Measurements from ENCODE around the gene KRT7. TPM values are rescaled to one million over a fixed set of nuclear protein-coding genes. Genes with fewer than 3 reads are reported as not detected.
A peak's percentile ranks its signal among the peaks of the same experiment; 100 is the strongest.

The KRT7 gene
- total RNA-seq: 1 to 10 TPM in 3 of 5 donors, not detected in 2; 2.7 to 3.8 (median 3.3) TPM
- not detected for total RNA-seq (2013)
- total RNA-seq: 0 to 1.1 (median 0.19) reads per million in 29 experiments

DNA sequence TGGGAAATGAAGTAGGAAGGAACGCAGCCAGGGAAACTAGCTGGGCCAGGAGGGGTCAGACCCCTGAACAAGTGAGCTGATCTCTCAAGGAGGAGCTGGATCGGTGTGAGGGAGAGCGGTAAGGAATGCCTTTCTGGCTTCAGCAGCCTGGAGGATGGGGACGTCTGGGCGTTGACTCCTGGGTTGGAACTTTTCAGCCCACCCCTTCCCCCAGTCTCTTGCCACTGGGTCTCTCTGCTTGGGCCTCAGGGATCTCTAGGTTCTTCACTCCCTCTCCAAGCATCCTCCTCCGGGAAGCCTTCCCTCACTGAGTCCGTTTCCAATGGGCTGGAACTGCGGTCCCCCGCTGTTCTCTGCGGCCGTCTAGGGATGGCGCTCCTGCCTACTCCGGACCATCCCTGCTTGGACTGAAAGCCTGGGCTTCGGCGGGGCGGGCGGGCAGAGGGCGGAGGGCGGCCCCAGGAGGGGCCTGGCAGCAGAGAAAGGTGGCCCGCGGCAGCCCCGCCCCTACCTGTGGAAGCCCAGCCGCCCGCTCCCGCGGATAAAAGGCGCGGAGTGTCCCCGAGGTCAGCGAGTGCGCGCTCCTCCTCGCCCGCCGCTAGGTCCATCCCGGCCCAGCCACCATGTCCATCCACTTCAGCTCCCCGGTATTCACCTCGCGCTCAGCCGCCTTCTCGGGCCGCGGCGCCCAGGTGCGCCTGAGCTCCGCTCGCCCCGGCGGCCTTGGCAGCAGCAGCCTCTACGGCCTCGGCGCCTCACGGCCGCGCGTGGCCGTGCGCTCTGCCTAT is at the start of gene KRT7:
TSS of gene KRT7 (plus strand) at position 570 of the 788 bp plus-strand sequence. CDS start at position 624, 54 bp downstream.
- CTCF ChIA-PET: interaction anchor here in 1 of 2 donors (1.1 kb wide), 1 partner anchor 43 kb away, joined by 3 read pairs; no protein-coding TSS in a partner anchor
- Histone ChIP-seq H3K9me3 (no peaks in the 10 kb centered on the region), H3K4me1 (ENCODE audit: control insufficient read depth in 1 of 2, extremely low read depth in 1 of 2, insufficient read depth in 2 of 2, low read length in 2 of 2) (no peaks in the 10 kb centered on the region), H3K27me3 (replicated peaks in 1 of 2; ENCODE audit: control insufficient read depth in 2 of 2, extremely low read depth in 1 of 2, insufficient read depth in 2 of 2, low read length in 1 of 2) (peaks cover 6 to 70% of the 10 kb centered on the region in 2 experiments), H3K36me3 (ENCODE audit: control insufficient read depth in 2 of 2, extremely low read depth in 1 of 2, insufficient read depth in 1 of 2, low read length in 1 of 2) (no peaks in the 10 kb centered on the region), H3K27ac (ENCODE audit: low read length) (no peak within 1 kb of the TSS), H3K4me3 (ENCODE audit: control insufficient read depth in 1 of 2, extremely low read depth in 1 of 2, low read length in 1 of 2) (no peak within 1 kb of the TSS)
- H3K4me1 Mint-ChIP-seq: peaks cover 0 to 2% (median 0%) of the 10 kb centered on the region in 3 donors
- peaks cover 47 to 62% of the 10 kb centered on the region in 2 donors for H3K27me3 Mint-ChIP-seq
- no peak within 1 kb of the TSS for H3K27ac Mint-ChIP-seq
- H3K9me3 Mint-ChIP-seq: no peaks in the 10 kb centered on the region
- WGBS (ENCODE audit: insufficient coverage): 11% methylated on average over 56 of the region's 58 CpGs
- H3K36me3 Mint-ChIP-seq: no peaks in the 10 kb centered on the region
- POLR2A ChIA-PET: no interaction called here
- DNase-seq (no peak), ATAC-seq (replicated peaks in 1 of 4) (no peak)
- peak within 1 kb of the TSS in 1 of 3 donors; percentile 20 for H3K4me3 Mint-ChIP-seq

DNA sequence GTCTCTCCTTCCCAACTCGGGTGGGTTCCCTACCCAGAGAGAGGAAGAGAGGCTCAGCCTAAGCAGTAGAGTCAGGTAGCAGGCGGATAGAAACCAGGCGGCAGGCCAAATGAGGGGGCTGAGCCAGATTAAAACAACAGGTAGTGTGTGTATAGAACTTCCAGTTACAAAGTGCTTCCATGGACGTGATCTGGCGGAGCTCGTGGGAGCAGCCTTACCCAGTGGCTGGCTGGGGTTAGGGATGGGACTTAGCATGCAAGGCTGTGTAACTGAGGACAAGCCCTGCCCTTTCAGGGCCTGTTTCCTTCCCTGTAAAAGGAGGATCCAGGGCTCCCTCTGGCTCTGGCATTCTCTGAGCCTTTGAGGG is 49.5 kb upstream of the KRT7 start:
- ATAC-seq (replicated peaks in 1 of 4) (no peak), DNase-seq (no peak)
- H3K27ac Mint-ChIP-seq: no peak overlapping the region
- no peak overlapping the region for H3K4me3 Mint-ChIP-seq
- peaks cover 0 to 20% of the 10 kb centered on the region in 2 experiments for H3K27me3 ChIP-seq (replicated peaks in 1 of 2; ENCODE audit: control insufficient read depth in 2 of 2, extremely low read depth in 1 of 2, insufficient read depth in 2 of 2, low read length in 1 of 2)
- ChIA-PET CTCF (no interaction called here), POLR2A (no interaction called here)
- no peaks in the 10 kb centered on the region for H3K27me3 Mint-ChIP-seq
- no peaks in the 10 kb centered on the region for H3K36me3 Mint-ChIP-seq
- H3K36me3 ChIP-seq (ENCODE audit: control insufficient read depth in 2 of 2, extremely low read depth in 1 of 2, insufficient read depth in 1 of 2, low read length in 1 of 2): no peaks in the 10 kb centered on the region
- no peaks in the 10 kb centered on the region for H3K4me1 ChIP-seq (ENCODE audit: control insufficient read depth in 1 of 2, extremely low read depth in 1 of 2, insufficient read depth in 2 of 2, low read length in 2 of 2)
- H3K27ac ChIP-seq (ENCODE audit: low read length): no peak overlapping the region
- H3K9me3 Mint-ChIP-seq: no peaks in the 10 kb centered on the region
- no peak overlapping the region for H3K4me3 ChIP-seq (ENCODE audit: control insufficient read depth in 1 of 2, extremely low read depth in 1 of 2, low read length in 1 of 2)
- peaks cover 1 to 8% (median 5%) of the 10 kb centered on the region in 3 donors for H3K4me1 Mint-ChIP-seq
- H3K9me3 ChIP-seq: no peaks in the 10 kb centered on the region
- WGBS (ENCODE audit: insufficient coverage): 59% methylated on average over 6 of the region's 6 CpGs

DNA sequence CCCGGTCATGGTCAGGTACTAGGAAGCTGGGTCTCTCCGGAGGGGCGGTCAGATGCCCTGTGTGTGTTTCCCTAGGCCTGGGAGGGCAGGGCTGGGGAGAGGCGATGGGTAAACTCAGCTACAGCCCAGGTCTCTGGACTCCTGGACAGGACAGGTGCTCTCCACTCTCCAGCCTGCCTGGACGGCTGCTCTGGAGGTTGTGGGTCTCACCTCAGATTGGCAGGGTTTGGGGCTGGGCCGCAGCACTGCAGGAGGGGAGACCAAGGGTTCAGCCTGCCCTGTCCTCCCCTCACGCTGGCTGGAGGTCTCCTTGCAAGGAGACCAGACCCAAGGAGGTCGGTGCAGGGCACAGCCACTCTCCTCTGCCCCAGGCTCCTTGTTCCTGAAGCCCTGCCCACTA is 49.1 kb upstream of the KRT7 start:
- ATAC-seq (replicated peaks in 1 of 4): no peak
- no peak overlapping the region for H3K4me3 ChIP-seq (ENCODE audit: control insufficient read depth in 1 of 2, extremely low read depth in 1 of 2, low read length in 1 of 2)
- Mint-ChIP-seq H3K4me1 (peaks cover 1 to 8% (median 5%) of the 10 kb centered on the region in 3 donors), H3K27me3 (no peaks in the 10 kb centered on the region), H3K9me3 (no peaks in the 10 kb centered on the region), H3K27ac (no peak overlapping the region), H3K36me3 (no peaks in the 10 kb centered on the region), H3K4me3 (no peak overlapping the region)
- H3K4me1 ChIP-seq (ENCODE audit: control insufficient read depth in 1 of 2, extremely low read depth in 1 of 2, insufficient read depth in 2 of 2, low read length in 2 of 2): no peaks in the 10 kb centered on the region
- peaks cover 0 to 22% of the 10 kb centered on the region in 2 experiments for H3K27me3 ChIP-seq (replicated peaks in 1 of 2; ENCODE audit: control insufficient read depth in 2 of 2, extremely low read depth in 1 of 2, insufficient read depth in 2 of 2, low read length in 1 of 2)
- DNase-seq: no peak
- no peaks in the 10 kb centered on the region for H3K36me3 ChIP-seq (ENCODE audit: control insufficient read depth in 2 of 2, extremely low read depth in 1 of 2, insufficient read depth in 1 of 2, low read length in 1 of 2)
- POLR2A ChIA-PET: no interaction called here
- H3K27ac ChIP-seq (ENCODE audit: low read length): no peak overlapping the region
- 78% methylated on average over 7 of the region's 8 CpGs for WGBS (ENCODE audit: insufficient coverage)
- CTCF ChIA-PET: no interaction called here
- H3K9me3 ChIP-seq: no peaks in the 10 kb centered on the region

DNA sequence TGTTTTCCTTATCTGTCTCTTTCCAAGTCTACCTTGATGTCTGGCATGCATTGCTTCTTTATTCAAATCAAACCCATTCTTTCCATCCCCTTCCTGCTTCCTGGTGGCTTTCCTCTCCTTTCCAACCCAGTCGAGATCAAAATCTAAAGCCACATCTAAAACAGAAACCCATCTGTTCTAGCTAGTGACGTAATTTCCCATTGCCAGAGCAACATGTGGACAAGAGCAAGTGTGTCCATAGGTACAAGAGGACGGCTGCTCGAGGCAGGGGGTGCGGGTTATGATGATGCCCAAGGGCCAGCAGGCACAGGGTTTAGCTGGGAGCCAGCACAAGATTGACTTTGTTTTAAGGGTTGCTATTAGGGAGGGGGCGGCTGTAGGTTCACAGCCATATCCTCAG is 48.2 kb upstream of the KRT7 start:
- CTCF ChIA-PET: no interaction called here

DNA sequence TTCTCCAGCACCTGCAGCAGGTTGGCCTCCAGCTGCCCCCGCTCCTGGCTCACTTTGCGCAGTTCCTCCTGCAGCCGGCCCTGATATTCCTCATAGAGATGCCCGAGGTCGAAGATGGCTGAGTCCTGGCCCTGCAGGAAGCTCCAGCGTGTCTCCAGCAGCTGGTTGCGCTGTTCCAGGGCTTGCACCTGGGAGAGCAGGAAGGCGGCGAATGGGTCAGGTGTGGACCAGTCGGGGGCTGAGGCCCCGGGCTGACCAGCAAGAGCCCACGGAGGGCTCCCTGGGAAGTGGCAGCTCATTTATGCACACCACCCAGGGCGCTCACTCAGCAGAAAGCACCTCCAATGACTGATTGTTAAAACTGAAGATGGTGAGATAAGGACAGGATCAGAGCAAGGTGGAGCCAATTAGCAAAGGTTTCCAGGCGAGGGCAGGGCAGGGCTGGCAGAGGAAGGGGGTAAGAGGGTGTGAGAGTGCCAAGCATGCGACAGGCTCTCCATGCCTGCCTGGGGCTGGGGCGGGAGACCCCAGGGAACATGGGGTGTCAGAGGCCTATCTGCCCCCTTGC is 47.6 kb upstream of the KRT7 start:
- Histone ChIP-seq H3K4me1 (ENCODE audit: control insufficient read depth in 1 of 2, extremely low read depth in 1 of 2, insufficient read depth in 2 of 2, low read length in 2 of 2) (no peaks in the 10 kb centered on the region), H3K27me3 (replicated peaks in 1 of 2; ENCODE audit: control insufficient read depth in 2 of 2, extremely low read depth in 1 of 2, insufficient read depth in 2 of 2, low read length in 1 of 2) (peaks cover 0 to 23% of the 10 kb centered on the region in 2 experiments), H3K4me3 (ENCODE audit: control insufficient read depth in 1 of 2, extremely low read depth in 1 of 2, low read length in 1 of 2) (no peak overlapping the region), H3K9me3 (no peaks in the 10 kb centered on the region), H3K36me3 (ENCODE audit: control insufficient read depth in 2 of 2, extremely low read depth in 1 of 2, insufficient read depth in 1 of 2, low read length in 1 of 2) (no peaks in the 10 kb centered on the region), H3K27ac (ENCODE audit: low read length) (no peak overlapping the region)
- no peak for ATAC-seq (replicated peaks in 1 of 4)
- Mint-ChIP-seq H3K27me3 (no peaks in the 10 kb centered on the region), H3K9me3 (no peaks in the 10 kb centered on the region), H3K4me1 (peaks cover 1 to 8% (median 5%) of the 10 kb centered on the region in 3 donors), H3K36me3 (no peaks in the 10 kb centered on the region), H3K27ac (no peak overlapping the region), H3K4me3 (no peak overlapping the region)
- WGBS (ENCODE audit: insufficient coverage): 90% methylated on average over 14 of the region's 16 CpGs
- ChIA-PET POLR2A (no interaction called here), CTCF (interaction anchor here in 1 of 2 donors (0.6 kb wide), 1 partner anchor 141 kb away, joined by 3 read pairs; no protein-coding TSS in a partner anchor)
- DNase-seq: no peak

More for the DNA sequence above, 48.2 kb upstream of the KRT7 start:
- Mint-ChIP-seq H3K9me3 (no peaks in the 10 kb centered on the region), H3K36me3 (no peaks in the 10 kb centered on the region), H3K4me3 (no peak overlapping the region), H3K27me3 (no peaks in the 10 kb centered on the region), H3K27ac (no peak overlapping the region), H3K4me1 (peaks cover 1 to 8% (median 5%) of the 10 kb centered on the region in 3 donors)
- ATAC-seq (replicated peaks in 1 of 4): no peak
- Histone ChIP-seq H3K27ac (ENCODE audit: low read length) (no peak overlapping the region), H3K36me3 (ENCODE audit: control insufficient read depth in 2 of 2, extremely low read depth in 1 of 2, insufficient read depth in 1 of 2, low read length in 1 of 2) (no peaks in the 10 kb centered on the region), H3K4me1 (ENCODE audit: control insufficient read depth in 1 of 2, extremely low read depth in 1 of 2, insufficient read depth in 2 of 2, low read length in 2 of 2) (no peaks in the 10 kb centered on the region), H3K27me3 (replicated peaks in 1 of 2; ENCODE audit: control insufficient read depth in 2 of 2, extremely low read depth in 1 of 2, insufficient read depth in 2 of 2, low read length in 1 of 2) (peaks cover 0 to 23% of the 10 kb centered on the region in 2 experiments), H3K9me3 (no peaks in the 10 kb centered on the region), H3K4me3 (ENCODE audit: control insufficient read depth in 1 of 2, extremely low read depth in 1 of 2, low read length in 1 of 2) (no peak overlapping the region)
- DNase-seq: no peak
- POLR2A ChIA-PET: no interaction called here
- WGBS (ENCODE audit: insufficient coverage): 56% methylated on average over 5 of the region's 6 CpGs

DNA sequence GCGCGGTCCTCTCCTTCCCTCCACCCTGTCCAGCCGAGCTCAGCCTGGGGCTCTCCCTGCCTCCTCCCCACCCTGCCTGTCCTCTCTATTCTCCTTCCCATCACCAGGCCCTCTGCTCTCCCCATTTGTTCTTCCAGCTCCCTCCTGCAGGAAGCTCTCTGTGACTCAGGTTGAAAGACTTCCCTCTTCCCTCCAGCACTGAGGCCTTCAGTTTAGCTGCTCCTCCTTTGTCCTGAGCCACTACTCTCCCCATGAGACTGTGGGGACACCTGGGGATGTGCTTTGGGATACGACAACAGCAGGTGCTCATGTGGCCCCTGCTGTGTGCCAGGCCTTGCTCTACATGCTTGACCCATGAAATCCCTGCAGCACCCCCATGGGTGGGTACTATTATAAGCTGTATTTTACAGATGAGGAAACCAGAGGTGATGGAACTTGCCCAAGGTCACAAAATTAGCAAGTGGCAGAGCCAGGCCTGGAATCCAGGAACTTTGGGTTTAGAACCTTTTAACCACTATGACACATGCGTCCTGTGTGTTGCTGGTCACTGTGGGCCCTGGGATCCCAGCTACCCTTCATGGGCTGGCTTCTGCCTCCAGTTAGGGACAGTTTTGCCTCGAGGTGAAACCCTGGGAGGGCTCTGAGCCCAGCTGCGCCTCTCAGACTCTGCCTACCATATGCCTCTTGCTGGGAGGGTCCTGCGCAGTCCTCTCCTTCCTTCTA is 46.8 kb upstream of the KRT7 start:
- Mint-ChIP-seq H3K4me1 (peaks cover 1 to 8% (median 5%) of the 10 kb centered on the region in 3 donors), H3K4me3 (no peak overlapping the region), H3K27ac (no peak overlapping the region), H3K27me3 (no peaks in the 10 kb centered on the region), H3K9me3 (no peaks in the 10 kb centered on the region), H3K36me3 (no peaks in the 10 kb centered on the region)
- ChIA-PET POLR2A (interaction anchor here in 1 of 2 donors (0.5 kb wide), 1 partner anchor 31 kb away, joined by 5 read pairs; no protein-coding TSS in a partner anchor), CTCF (interaction anchor here in 1 of 2 donors (0.6 kb wide), 1 partner anchor 141 kb away, joined by 3 read pairs; no protein-coding TSS in a partner anchor)
- no peaks in the 10 kb centered on the region for H3K4me1 ChIP-seq (ENCODE audit: control insufficient read depth in 1 of 2, extremely low read depth in 1 of 2, insufficient read depth in 2 of 2, low read length in 2 of 2)
- 85% methylated on average over 7 of the region's 8 CpGs for WGBS (ENCODE audit: insufficient coverage)
- H3K27ac ChIP-seq (ENCODE audit: low read length): no peak overlapping the region
- peaks cover 0 to 19% of the 10 kb centered on the region in 2 experiments for H3K27me3 ChIP-seq (replicated peaks in 1 of 2; ENCODE audit: control insufficient read depth in 2 of 2, extremely low read depth in 1 of 2, insufficient read depth in 2 of 2, low read length in 1 of 2)
- no peak overlapping the region for H3K4me3 ChIP-seq (ENCODE audit: control insufficient read depth in 1 of 2, extremely low read depth in 1 of 2, low read length in 1 of 2)
- no peaks in the 10 kb centered on the region for H3K36me3 ChIP-seq (ENCODE audit: control insufficient read depth in 2 of 2, extremely low read depth in 1 of 2, insufficient read depth in 1 of 2, low read length in 1 of 2)
- no peak for DNase-seq
- ATAC-seq (replicated peaks in 1 of 4): no peak
- H3K9me3 ChIP-seq: no peaks in the 10 kb centered on the region

Measured in T-cell (primary cell).